ENCODE results near the gene PUDP.

DNA sequence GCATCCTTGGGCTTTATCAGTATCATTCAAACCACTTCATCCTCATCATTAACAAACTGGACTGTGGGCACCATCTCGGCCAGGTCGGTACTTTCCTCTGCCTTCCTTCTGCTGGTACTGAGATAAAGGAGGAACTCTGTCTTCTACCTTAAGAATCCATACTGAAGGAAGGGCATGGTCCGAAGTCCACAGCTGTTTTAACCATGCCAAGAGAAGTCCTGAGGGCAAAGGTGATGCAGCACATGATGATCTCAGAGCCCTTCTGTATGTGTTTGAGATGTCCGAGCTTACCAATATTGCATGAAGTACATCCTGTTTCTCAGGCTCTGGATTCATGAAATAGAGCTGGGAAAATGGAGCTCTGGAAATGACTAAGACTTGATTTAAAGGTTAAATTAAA is 126.0 kb downstream of the PUDP start:
- TF ChIP-seq, protein P1, sequence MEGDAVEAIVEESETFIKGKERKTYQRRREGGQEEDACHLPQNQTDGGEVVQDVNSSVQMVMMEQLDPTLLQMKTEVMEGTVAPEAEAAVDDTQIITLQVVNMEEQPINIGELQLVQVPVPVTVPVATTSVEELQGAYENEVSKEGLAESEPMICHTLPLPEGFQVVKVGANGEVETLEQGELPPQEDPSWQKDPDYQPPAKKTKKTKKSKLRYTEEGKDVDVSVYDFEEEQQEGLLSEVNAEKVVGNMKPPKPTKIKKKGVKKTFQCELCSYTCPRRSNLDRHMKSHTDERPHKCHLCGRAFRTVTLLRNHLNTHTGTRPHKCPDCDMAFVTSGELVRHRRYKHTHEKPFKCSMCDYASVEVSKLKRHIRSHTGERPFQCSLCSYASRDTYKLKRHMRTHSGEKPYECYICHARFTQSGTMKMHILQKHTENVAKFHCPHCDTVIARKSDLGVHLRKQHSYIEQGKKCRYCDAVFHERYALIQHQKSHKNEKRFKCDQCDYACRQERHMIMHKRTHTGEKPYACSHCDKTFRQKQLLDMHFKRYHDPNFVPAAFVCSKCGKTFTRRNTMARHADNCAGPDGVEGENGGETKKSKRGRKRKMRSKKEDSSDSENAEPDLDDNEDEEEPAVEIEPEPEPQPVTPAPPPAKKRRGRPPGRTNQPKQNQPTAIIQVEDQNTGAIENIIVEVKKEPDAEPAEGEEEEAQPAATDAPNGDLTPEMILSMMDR (IDR thresholded peaks at IDR 0.05), result no peak
- no peak for TF ChIP-seq EP300 (IDR thresholded peaks at IDR 0.05)
